Neural crest cell (in vitro differentiated cells): ENCODE measurements around the gene ZBTB48. TPM values are rescaled to one million over a fixed set of nuclear protein-coding genes. Genes with fewer than 3 reads are reported as not detected.
"Not testable (repeated sequence)": the region's sequence is repeated elsewhere in the genome, so short reads cannot be mapped to it uniquely, and the experiment has no call there.

Experiments used
- DNase-seq: peaks from one replicate; pipeline ENCODE4 v3.0.0; 2021; ENCODE audit warnings: low read depth, mixed read lengths, low spot score
- H3K27ac Mint-ChIP-seq: one replicate; pipeline ENCODE4 v1.8.0; 2021; ENCODE audit warnings: mild to moderate bottlenecking, mixed read lengths; ENCODE audit not compliant: unreplicated experiment
- H3K27me3 Mint-ChIP-seq: 2 replicates; pipeline ENCODE4 v1.8.0; 2021; ENCODE audit warnings: low read depth, mild to moderate bottlenecking, mixed read lengths
- H3K36me3 Mint-ChIP-seq: 2 replicates; pipeline ENCODE4 v1.8.0; 2021; ENCODE audit warnings: low read depth, mild to moderate bottlenecking, mixed read lengths
- H3K4me1 Mint-ChIP-seq: 2 replicates; pipeline ENCODE4 v1.8.0; 2021; ENCODE audit warnings: mixed read lengths
- H3K4me3 Mint-ChIP-seq: one replicate; pipeline ENCODE4 v1.8.0; 2021; ENCODE audit warnings: mild to moderate bottlenecking, mixed read lengths
- H3K9me3 Mint-ChIP-seq: 2 replicates; pipeline ENCODE4 v1.8.0; 2021; ENCODE audit warnings: mixed read lengths
- CTCF ChIP-seq: fragments of 200-600 bp; sonication (generic); conservative IDR thresholded peaks from 2 replicates; pipeline ENCODE4 v1.5.0; 2021; ENCODE audit warnings: antibody characterized with exemption, mild to moderate bottlenecking
- total RNA-seq: library from RNA; stranded (reverse); gene quantifications from 2 replicates; pipeline ENCODE4 v1.2.1, GENCODE V29; 2021

Gene ZBTB48
- total RNA-seq, 1 donor from 2014 or later = 41.0 TPM

- Mint-ChIP-seq H3K4me1 (peaks cover 28% of the 10 kb centered on the region), H3K9me3 (no peaks in the 10 kb centered on the region), H3K4me3 (peak overlapping the region; percentile 57), H3K36me3 (no peaks in the 10 kb centered on the region), H3K27ac (no peak overlapping the region), H3K27me3 (peaks cover 3% of the 10 kb centered on the region)
- no peak for DNase-seq
- no peak for TF ChIP-seq CTCF
These were observed 19.6 kb downstream of the ZBTB48 start for GRCh38 chr1:6599141-6599975.

- DNase-seq, H3K9me3 Mint-ChIP-seq, H3K27me3 Mint-ChIP-seq, H3K36me3 Mint-ChIP-seq, H3K27ac Mint-ChIP-seq: not testable (repeated sequence)
- peaks cover 31% of the 10 kb centered on the region for H3K4me1 Mint-ChIP-seq
- peak overlapping the region; percentile 91 for H3K4me3 Mint-ChIP-seq
These were observed 20.2 kb downstream of the ZBTB48 start for GRCh38 chr1:6599991-6600390.

- H3K4me1 Mint-ChIP-seq = peaks cover 35% of the 10 kb centered on the region
- no peaks in the 10 kb centered on the region for H3K36me3 Mint-ChIP-seq
- no peaks in the 10 kb centered on the region for H3K9me3 Mint-ChIP-seq
- no peak for TF ChIP-seq CTCF
- H3K27ac Mint-ChIP-seq = no peak overlapping the region
- peak overlapping the region; percentile 91 for H3K4me3 Mint-ChIP-seq
- no peak for DNase-seq
- peaks cover 3% of the 10 kb centered on the region for H3K27me3 Mint-ChIP-seq
These were observed 20.7 kb downstream of the ZBTB48 start for GRCh38 chr1:6600410-6601048.

GRCh38 chr1:6601049-6601922 lies 21.5 kb downstream of the ZBTB48 start:
- H3K4me1 Mint-ChIP-seq = peaks cover 35% of the 10 kb centered on the region
- no peaks in the 10 kb centered on the region for H3K9me3 Mint-ChIP-seq
- DNase-seq = no peak
- H3K36me3 Mint-ChIP-seq = no peaks in the 10 kb centered on the region
- H3K27me3 Mint-ChIP-seq = peaks cover 3% of the 10 kb centered on the region
- peak overlapping the region; percentile 91 for H3K4me3 Mint-ChIP-seq
- TF ChIP-seq CTCF = no peak
- peak overlapping the region; percentile 1 for H3K27ac Mint-ChIP-seq

GRCh38 chr1:6601923-6602668 lies 22.3 kb downstream of the ZBTB48 start:
- no peak overlapping the region for H3K27ac Mint-ChIP-seq
- H3K4me1 Mint-ChIP-seq = peaks cover 35% of the 10 kb centered on the region
- H3K4me3 Mint-ChIP-seq = peak overlapping the region; percentile 91
- no peaks in the 10 kb centered on the region for H3K36me3 Mint-ChIP-seq
- H3K27me3 Mint-ChIP-seq = peaks cover 3% of the 10 kb centered on the region
- no peak for TF ChIP-seq CTCF
- DNase-seq = no peak
- no peaks in the 10 kb centered on the region for H3K9me3 Mint-ChIP-seq
